Mammary epithelial cell (primary cell): ENCODE results near the gene TAC3.

Experiments used
- EZH2 ChIP-seq: IDR thresholded peaks from 2 replicates; pipeline ENCODE4 v1.6.1; 2012; ENCODE audit warnings: low read length, inconsistent platforms, borderline replicate concordance
- TF ChIP-seq, protein P1 (sequence below), 2 donors: IDR thresholded peaks in 1 of 2; conservative IDR thresholded peaks in 1 of 2; 2 replicates each; pipeline ENCODE4 v1.5.1; 2011 to 2012; ENCODE audit warnings: inconsistent platforms in 2 of 2, low read length in 2 of 2, mild to moderate bottlenecking in 2 of 2, control low read depth in 1 of 2, low read depth in 1 of 2; ENCODE audit not compliant: insufficient read depth in 1 of 2; ENCODE audit errors: extremely low read depth in 1 of 2

DNA sequence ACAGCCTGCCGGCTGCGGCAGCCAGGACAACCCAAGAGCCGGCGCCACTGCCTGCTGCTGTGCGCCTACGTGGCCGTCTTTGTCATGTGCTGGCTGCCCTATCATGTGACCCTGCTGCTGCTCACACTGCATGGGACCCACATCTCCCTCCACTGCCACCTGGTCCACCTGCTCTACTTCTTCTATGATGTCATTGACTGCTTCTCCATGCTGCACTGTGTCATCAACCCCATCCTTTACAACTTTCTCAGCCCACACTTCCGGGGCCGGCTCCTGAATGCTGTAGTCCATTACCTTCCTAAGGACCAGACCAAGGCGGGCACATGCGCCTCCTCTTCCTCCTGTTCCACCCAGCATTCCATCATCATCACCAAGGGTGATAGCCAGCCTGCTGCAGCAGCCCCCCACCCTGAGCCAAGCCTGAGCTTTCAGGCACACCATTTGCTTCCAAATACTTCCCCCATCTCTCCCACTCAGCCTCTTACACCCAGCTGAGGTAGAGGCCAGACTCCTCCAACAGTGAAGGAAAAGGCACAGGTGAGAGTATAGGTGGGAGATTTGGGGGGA is 20.3 kb downstream of the TAC3 start:
- TF ChIP-seq, protein P1, sequence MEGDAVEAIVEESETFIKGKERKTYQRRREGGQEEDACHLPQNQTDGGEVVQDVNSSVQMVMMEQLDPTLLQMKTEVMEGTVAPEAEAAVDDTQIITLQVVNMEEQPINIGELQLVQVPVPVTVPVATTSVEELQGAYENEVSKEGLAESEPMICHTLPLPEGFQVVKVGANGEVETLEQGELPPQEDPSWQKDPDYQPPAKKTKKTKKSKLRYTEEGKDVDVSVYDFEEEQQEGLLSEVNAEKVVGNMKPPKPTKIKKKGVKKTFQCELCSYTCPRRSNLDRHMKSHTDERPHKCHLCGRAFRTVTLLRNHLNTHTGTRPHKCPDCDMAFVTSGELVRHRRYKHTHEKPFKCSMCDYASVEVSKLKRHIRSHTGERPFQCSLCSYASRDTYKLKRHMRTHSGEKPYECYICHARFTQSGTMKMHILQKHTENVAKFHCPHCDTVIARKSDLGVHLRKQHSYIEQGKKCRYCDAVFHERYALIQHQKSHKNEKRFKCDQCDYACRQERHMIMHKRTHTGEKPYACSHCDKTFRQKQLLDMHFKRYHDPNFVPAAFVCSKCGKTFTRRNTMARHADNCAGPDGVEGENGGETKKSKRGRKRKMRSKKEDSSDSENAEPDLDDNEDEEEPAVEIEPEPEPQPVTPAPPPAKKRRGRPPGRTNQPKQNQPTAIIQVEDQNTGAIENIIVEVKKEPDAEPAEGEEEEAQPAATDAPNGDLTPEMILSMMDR (conservative IDR thresholded peaks at IDR 0.05 in 1 of 2, IDR thresholded peaks at IDR 0.05 in 1 of 2; ENCODE audit: extremely low read depth in 1 of 2, insufficient read depth in 1 of 2, low read depth in 1 of 2, low read length in 2 of 2) = no peak
- TF ChIP-seq EZH2 = no peak
